ENCODE results near the gene CCDC201. TPM values are rescaled to one million over a fixed set of nuclear protein-coding genes. Genes with fewer than 3 reads are reported as not detected.
"Not testable (repeated sequence)": the region's sequence is repeated elsewhere in the genome, so short reads cannot be mapped to it uniquely, and the experiment has no call there.

CCDC201 gene
- total and polyA plus RNA-seq, 8 donors = 0.04 TPM; not detected in 7

- ATAC-seq; intact Hi-C loops (cut with DNase I); H3K27ac ChIP-seq; H3K36me3 ChIP-seq; H3K4me3 ChIP-seq; H3K27me3 ChIP-seq; DNase-seq; H3K9me3 ChIP-seq; H3K4me1 ChIP-seq: not testable (repeated sequence)
These were observed 59.1 kb downstream of the CCDC201 start for GRCh38 chr7:45813771-45814170.

- no peak for ATAC-seq
- H3K27me3 ChIP-seq = no peaks in the 10 kb centered on the region
- TF ChIP-seq CTCF (IDR thresholded peaks at IDR 0.05) = no peak
- no peak overlapping the region for H3K27ac ChIP-seq
- intact Hi-C loops (cut with DNase I) = no loop called here
- H3K9me3 ChIP-seq = no peaks in the 10 kb centered on the region
- no peak for DNase-seq
- no peaks in the 10 kb centered on the region for H3K36me3 ChIP-seq
- H3K4me3 ChIP-seq = no peak overlapping the region
- no peaks in the 10 kb centered on the region for H3K4me1 ChIP-seq
These were observed 59.9 kb downstream of the CCDC201 start for GRCh38 chr7:45812946-45813345.

- ATAC-seq; intact Hi-C loops (cut with DNase I); H3K27me3 ChIP-seq; H3K27ac ChIP-seq; H3K4me3 ChIP-seq; H3K9me3 ChIP-seq; H3K36me3 ChIP-seq; H3K4me1 ChIP-seq: not testable (repeated sequence)
- DNase-seq = peak in 1 of 4 donors; percentile 77
These were observed 61.1 kb downstream of the CCDC201 start for GRCh38 chr7:45811652-45812234.

GRCh38 chr7:45810451-45811005 lies 62.4 kb downstream of the CCDC201 start:
- intact Hi-C loops (cut with DNase I); ATAC-seq; H3K4me1 ChIP-seq; DNase-seq; H3K4me3 ChIP-seq; H3K9me3 ChIP-seq; H3K36me3 ChIP-seq; H3K27ac ChIP-seq; H3K27me3 ChIP-seq: not testable (repeated sequence)

Other genes with a start within 250 kb of the CCDC201 start
- not detected for gene IGFBP1, start 15.4 kb upstream of the CCDC201 start, total RNA-seq
- gene IGFBP1, start 15.4 kb upstream of the CCDC201 start, polyA plus RNA-seq (ENCODE audit: insufficient read length in 6 of 6) = under 1 TPM in 2 of 6 donors, not detected in 4; 0.10 to 0.31 TPM
- gene IGFBP3, start 48.2 kb upstream of the CCDC201 start, total RNA-seq = 10 to 100 TPM; 33.8 to 35.9 TPM
- 10 to 100 TPM; 37.6 to 82.3 (median 51.5) TPM for gene IGFBP3, start 48.2 kb upstream of the CCDC201 start, polyA plus RNA-seq (ENCODE audit: insufficient read length in 6 of 6)

All from left lung (tissue), 10 donors.